ENCODE measurements around the gene FNDC3B. TPM values are rescaled to one million over a fixed set of nuclear protein-coding genes. Genes with fewer than 3 reads are reported as not detected.
A peak's percentile ranks its signal among the peaks of the same experiment; 100 is the strongest.

Gene FNDC3B
- total RNA-seq, 1 experiment from 2014 or later: 149 TPM

GRCh38 chr3:172135820-172136219 lies 96.4 kb downstream of the FNDC3B start:
- TF ChIP-seq CTCF (IDR thresholded peaks at IDR 0.05; ENCODE audit: unreplicated experiment): no peak
- peak; percentile 62 for DNase-seq (ENCODE audit: unreplicated experiment)
- peaks cover 40% of the 10 kb centered on the region for H3K4me1 Mint-ChIP-seq (ENCODE audit: insufficient read depth, unreplicated experiment)
- ChIA-PET POLR2A (interaction anchor here (0.7 to 13.1 kb wide), 3 partner anchors 17 to 34 kb away, joined by 3 to 139 read pairs (median 4); no protein-coding TSS in a partner anchor), CTCF (no interaction called here)
- peak overlapping the region; percentile 66 for H3K27ac Mint-ChIP-seq (ENCODE audit: low read depth, unreplicated experiment)
- BruUV-seq (replicated peaks): no TSS peak
- no peak overlapping the region for H3K4me3 Mint-ChIP-seq (ENCODE audit: unreplicated experiment)
- intact Hi-C loops (cut with micrococcal nuclease): no loop called here
- H3K36me3 Mint-ChIP-seq (ENCODE audit: insufficient read depth, unreplicated experiment): peaks cover 55% of the 10 kb centered on the region
- no peaks in the 10 kb centered on the region for H3K9me3 Mint-ChIP-seq (ENCODE audit: unreplicated experiment)
- H3K27me3 Mint-ChIP-seq (ENCODE audit: insufficient read depth, unreplicated experiment): no peaks in the 10 kb centered on the region

GRCh38 chr3:172136330-172136729 lies 97.0 kb downstream of the FNDC3B start:
- peaks cover 55% of the 10 kb centered on the region for H3K36me3 Mint-ChIP-seq (ENCODE audit: insufficient read depth, unreplicated experiment)
- no TSS peak for BruUV-seq (replicated peaks)
- no peaks in the 10 kb centered on the region for H3K27me3 Mint-ChIP-seq (ENCODE audit: insufficient read depth, unreplicated experiment)
- DNase-seq (ENCODE audit: unreplicated experiment): no peak
- no peak for TF ChIP-seq CTCF (IDR thresholded peaks at IDR 0.05; ENCODE audit: unreplicated experiment)
- CTCF ChIA-PET: interaction anchor here (0.6 to 1.6 kb wide), 2 partner anchors 14 to 48 kb away, joined by 3 to 4 read pairs; no protein-coding TSS in a partner anchor
- H3K27ac Mint-ChIP-seq (ENCODE audit: low read depth, unreplicated experiment): peak overlapping the region; percentile 66
- H3K9me3 Mint-ChIP-seq (ENCODE audit: unreplicated experiment): no peaks in the 10 kb centered on the region
- H3K4me3 Mint-ChIP-seq (ENCODE audit: unreplicated experiment): no peak overlapping the region
- peaks cover 45% of the 10 kb centered on the region for H3K4me1 Mint-ChIP-seq (ENCODE audit: insufficient read depth, unreplicated experiment)
- intact Hi-C loops (cut with micrococcal nuclease): no loop called here
- POLR2A ChIA-PET: interaction anchor here (0.7 to 13.1 kb wide), 3 partner anchors 17 to 33 kb away, joined by 3 to 139 read pairs (median 4); no protein-coding TSS in a partner anchor

- Mint-ChIP-seq H3K4me3 (ENCODE audit: unreplicated experiment) (no peak overlapping the region), H3K27ac (ENCODE audit: low read depth, unreplicated experiment) (peak overlapping the region; percentile 66), H3K36me3 (ENCODE audit: insufficient read depth, unreplicated experiment) (peaks cover 45% of the 10 kb centered on the region), H3K27me3 (ENCODE audit: insufficient read depth, unreplicated experiment) (no peaks in the 10 kb centered on the region), H3K4me1 (ENCODE audit: insufficient read depth, unreplicated experiment) (peaks cover 48% of the 10 kb centered on the region), H3K9me3 (ENCODE audit: unreplicated experiment) (no peaks in the 10 kb centered on the region)
- CTCF ChIA-PET: interaction anchor here (0.9 to 2.0 kb wide), 7 partner anchors 9 to 366 kb away, joined by 3 to 7 read pairs (median 4); no protein-coding TSS in a partner anchor
- POLR2A ChIA-PET: interaction anchor here (0.6 to 13.1 kb wide), 13 partner anchors 7 to 1410 kb away, joined by 3 to 139 read pairs (median 6); partner anchors contain the start of gene FNDC3B
- no TSS peak for BruUV-seq (replicated peaks)
- TF ChIP-seq CTCF (IDR thresholded peaks at IDR 0.05; ENCODE audit: unreplicated experiment): no peak
- peak; percentile 77 for DNase-seq (ENCODE audit: unreplicated experiment)
- intact Hi-C loops (cut with micrococcal nuclease): no loop called here
Observed at GRCh38 chr3:172137287-172138192, 98.2 kb downstream of the FNDC3B start.

GRCh38 chr3:172138193-172138537 lies 98.8 kb downstream of the FNDC3B start:
- Mint-ChIP-seq H3K27me3 (ENCODE audit: insufficient read depth, unreplicated experiment) (no peaks in the 10 kb centered on the region), H3K36me3 (ENCODE audit: insufficient read depth, unreplicated experiment) (peaks cover 38% of the 10 kb centered on the region), H3K9me3 (ENCODE audit: unreplicated experiment) (no peaks in the 10 kb centered on the region), H3K4me3 (ENCODE audit: unreplicated experiment) (no peak overlapping the region), H3K4me1 (ENCODE audit: insufficient read depth, unreplicated experiment) (peaks cover 52% of the 10 kb centered on the region), H3K27ac (ENCODE audit: low read depth, unreplicated experiment) (peak overlapping the region; percentile 66)
- ChIA-PET CTCF (interaction anchor here (0.7 to 2.0 kb wide), 7 partner anchors 10 to 366 kb away, joined by 3 to 7 read pairs (median 4); no protein-coding TSS in a partner anchor), POLR2A (interaction anchor here (0.6 to 13.1 kb wide), 13 partner anchors 8 to 1410 kb away, joined by 3 to 139 read pairs (median 6); partner anchors contain the start of gene FNDC3B)
- intact Hi-C loops (cut with micrococcal nuclease): no loop called here
- no peak for TF ChIP-seq CTCF (IDR thresholded peaks at IDR 0.05; ENCODE audit: unreplicated experiment)
- BruUV-seq (replicated peaks): no TSS peak
- DNase-seq (ENCODE audit: unreplicated experiment): no peak
